IMR-90 (cell line): Measurements from ENCODE around the gene NUP93.

Source experiments
- BHLHE40 ChIP-seq: fragments of 150-350 bp; IDR thresholded peaks from 2 replicates; pipeline ENCODE4 v1.6.1; 2016; ENCODE audit warnings: mild to moderate bottlenecking, low read depth, low read length
- CHD1 ChIP-seq: IDR thresholded peaks from 2 replicates; pipeline ENCODE4 v1.6.1; 2012; ENCODE audit warnings: low read depth, low read length, improper control_type of control experiment
- CTCF ChIP-seq: conservative IDR thresholded peaks from 2 replicates; pipeline ENCODE4 v1.5.1; 2012; ENCODE audit warnings: mild to moderate bottlenecking, low read depth, low read length, improper control_type of control experiment
- FOS ChIP-seq: fragments of 150-350 bp; IDR thresholded peaks from 2 replicates; pipeline ENCODE4 v1.6.1; 2016; ENCODE audit warnings: low read depth, low read length
- MAFK ChIP-seq: IDR thresholded peaks from 2 replicates; pipeline ENCODE4 v1.6.1; 2012; ENCODE audit warnings: low read depth, low read length, improper control_type of control experiment
- MXI1 ChIP-seq: IDR thresholded peaks from 2 replicates; pipeline ENCODE4 v1.6.1; 2012; ENCODE audit warnings: low read depth, mild to moderate bottlenecking, low read length, moderate library complexity, borderline replicate concordance
- POLR2A ChIP-seq: IDR thresholded peaks from 2 replicates; pipeline ENCODE4 v1.6.1; 2012; ENCODE audit warnings: mild to moderate bottlenecking, low read depth, low read length
- RAD21 ChIP-seq: IDR thresholded peaks from 2 replicates; pipeline ENCODE4 v1.6.1; 2012; ENCODE audit warnings: low read length, improper control_type of control experiment
- RCOR1 ChIP-seq: IDR thresholded peaks from 2 replicates; pipeline ENCODE4 v1.6.1; 2012; ENCODE audit warnings: mild to moderate bottlenecking, low read length, improper control_type of control experiment; ENCODE audit not compliant: insufficient replicate concordance
- USF2 ChIP-seq: fragments of 150-350 bp; IDR thresholded peaks from 2 replicates; pipeline ENCODE4 v1.6.1; 2017; ENCODE audit warnings: mild to moderate bottlenecking, antibody characterized with exemption, low read length, low read depth

- TF ChIP-seq CTCF (no peak), POLR2A (no peak), RAD21 (no peak), FOS (no peak), MXI1 (no peak), USF2 (no peak), BHLHE40 (no peak), MAFK (no peak), RCOR1 (no peak), CHD1 (no peak)
Observed at GRCh38 chr16:56800355-56800754, 70.4 kb downstream of the NUP93 start.
